Panc1 (cell line): ENCODE results near the gene CSTF1. TPM values are rescaled to one million over a fixed set of nuclear protein-coding genes. Genes with fewer than 3 reads are reported as not detected.

Source experiments
- ATAC-seq: fragments of 200-7000 bp; cut with Tn5 transposase; 2 replicates; pipeline ENCODE4 v1.9.1; 2020; ENCODE audit warnings: mild to moderate bottlenecking, moderate library complexity
- BruUV-seq: library from RNA; stranded (reverse); fragments of 400-500 nt; replicated peaks from 2 replicates; lab custom pipeline; 2021; lab: Mats Ljungman, UMichigan
- CTCF ChIA-PET: fragments of 300-600 bp; sonication (Branson Sonifier 250); formaldehyde crosslinking; loops from one replicate; lab custom pipeline; 2022; ENCODE audit warnings: antibody characterized with exemption; lab: Charles Lee
- POLR2A ChIA-PET: fragments of 300-600 bp; sonication (Branson Sonifier 250); formaldehyde crosslinking; loops from one replicate; lab custom pipeline; 2022; ENCODE audit warnings: antibody characterized with exemption; lab: Charles Lee
- DNase-seq: peaks from one replicate; pipeline ENCODE4 v3.0.0-alpha.2; 2010; ENCODE audit warnings: low read depth, low spot score
- H3K27ac ChIP-seq: 2 replicates; pipeline ENCODE4 v1.5.1; 2011; ENCODE audit warnings: mild to moderate bottlenecking, low read length, inconsistent platforms
- H3K27me3 ChIP-seq: fragments of 200-500 bp; sonication (Bioruptor generic); 2 replicates; pipeline ENCODE4 v1.6.0; 2014; ENCODE audit warnings: low read length, inconsistent platforms; ENCODE audit not compliant: control insufficient read depth, insufficient read depth
- H3K36me3 ChIP-seq: fragments of 200-500 bp; sonication (Bioruptor generic); 2 replicates; pipeline ENCODE4 v1.5.1; 2014; ENCODE audit warnings: inconsistent platforms, mild to moderate bottlenecking, low read length, moderate library complexity; ENCODE audit not compliant: control insufficient read depth, insufficient read depth
- H3K4me1 ChIP-seq: 2 replicates; pipeline ENCODE4 v1.5.1; 2011; ENCODE audit warnings: inconsistent platforms, mild to moderate bottlenecking, low read length, moderate library complexity; ENCODE audit not compliant: control insufficient read depth, insufficient read depth
- H3K4me3 ChIP-seq, 2 experiments: 2 replicates each; pipeline ENCODE4 v1.5.1; 2011 to 2012; ENCODE audit warnings: low read depth in 2 of 2, low read length in 2 of 2, mild to moderate bottlenecking in 2 of 2, inconsistent platforms in 1 of 2, moderate library complexity in 1 of 2
- H3K9me3 ChIP-seq: fragments of 200-500 bp; sonication (Bioruptor generic); 2 replicates; pipeline ENCODE4 v1.5.1; 2014; ENCODE audit warnings: low read depth, mild to moderate bottlenecking, inconsistent platforms, low read length, moderate library complexity; ENCODE audit not compliant: control insufficient read depth, insufficient read depth
- CTCF ChIP-seq: fragments of 450-650 bp; IDR thresholded peaks from 2 replicates; pipeline ENCODE4 v1.5.1; 2017; ENCODE audit warnings: mild to moderate bottlenecking
- POLR2AphosphoS5 ChIP-seq: IDR thresholded peaks from 2 replicates; pipeline ENCODE4 v1.6.1; 2012; ENCODE audit warnings: mild to moderate bottlenecking, low read depth, low read length, moderate library complexity
- REST ChIP-seq, 2 experiments: IDR thresholded peaks; 2 replicates each; pipeline ENCODE4 v1.6.1; 2011 to 2012; ENCODE audit warnings: low read depth in 2 of 2, control low read depth in 1 of 2, low read length in 1 of 2, mild to moderate bottlenecking in 1 of 2, moderate library complexity in 1 of 2; ENCODE audit not compliant: insufficient read depth in 1 of 2
- SIN3A ChIP-seq: IDR thresholded peaks from 2 replicates; pipeline ENCODE4 v1.6.1; 2012; ENCODE audit warnings: low read depth, mild to moderate bottlenecking, low read length, moderate library complexity, borderline replicate concordance; ENCODE audit not compliant: insufficient read depth
- TCF7L2 ChIP-seq: IDR thresholded peaks from 2 replicates; pipeline ENCODE4 v1.6.1; 2011; ENCODE audit warnings: mild to moderate bottlenecking, low read depth, low read length, inconsistent platforms
- in situ Hi-C: cut with HindIII; loops from 2 replicates; pipeline ENCODE4 v1.10.0; 2016; ENCODE audit warnings: low sequenced_read_pairs, low pct_unique_long_range_greater_than_20kb
- intact Hi-C: fragments of 100-400 bp; cut with micrococcal nuclease; formaldehyde crosslinking; loops from one replicate; pipeline ENCODE4 v1.10.0; 2022; ENCODE audit not compliant: unreplicated experiment
- total RNA-seq: library from RNA; stranded (reverse); gene quantifications from one replicate; pipeline ENCODE4 v1.2.1, GENCODE V29; 2021; ENCODE audit not compliant: unreplicated experiment

CSTF1 gene
- total RNA-seq, 1 experiment from 2014 or later, result 46.3 TPM

GRCh38 chr20:56361900-56362299 lies 30.5 kb upstream of the CSTF1 start:
- POLR2A ChIA-PET, result no interaction called here
- BruUV-seq, result no TSS peak
- no peak for TF ChIP-seq SIN3A
- no peak for TF ChIP-seq TCF7L2
- no peak for TF ChIP-seq POLR2AphosphoS5
- no peak for TF ChIP-seq CTCF
- Histone ChIP-seq H3K27ac (no peak overlapping the region), H3K4me3 (no peak overlapping the region), H3K4me1 (peaks cover 3% of the 10 kb centered on the region), H3K27me3 (no peaks in the 10 kb centered on the region), H3K9me3 (no peaks in the 10 kb centered on the region), H3K36me3 (no peaks in the 10 kb centered on the region)
- in situ Hi-C loops (no loop called here), intact Hi-C loops (no loop called here)
- ATAC-seq, result no peak
- no peak for DNase-seq
- CTCF ChIA-PET, result no interaction called here

GRCh38 chr20:56362833-56363413 lies 29.5 kb upstream of the CSTF1 start:
- Histone ChIP-seq H3K36me3 (no peaks in the 10 kb centered on the region), H3K9me3 (no peaks in the 10 kb centered on the region), H3K4me3 (no peak overlapping the region), H3K27ac (no peak overlapping the region), H3K27me3 (no peaks in the 10 kb centered on the region), H3K4me1 (peaks cover 3% of the 10 kb centered on the region)
- POLR2A ChIA-PET, result no interaction called here
- CTCF ChIA-PET, result no interaction called here
- DNase-seq (no peak), ATAC-seq (no peak)
- no TSS peak for BruUV-seq
- in situ Hi-C loops (no loop called here), intact Hi-C loops (no loop called here)
- TF ChIP-seq POLR2AphosphoS5 (no peak), REST (IDR thresholded peaks at IDR 0.05; ENCODE audit: insufficient read depth in 1 of 2, low read depth in 2 of 2, low read length in 1 of 2) (no peak), SIN3A (no peak), TCF7L2 (no peak), CTCF (no peak)
